ENCODE data around the gene GPR35.
A peak's percentile ranks its signal among the peaks of the same experiment; 100 is the strongest.

Gene GPR35

DNA sequence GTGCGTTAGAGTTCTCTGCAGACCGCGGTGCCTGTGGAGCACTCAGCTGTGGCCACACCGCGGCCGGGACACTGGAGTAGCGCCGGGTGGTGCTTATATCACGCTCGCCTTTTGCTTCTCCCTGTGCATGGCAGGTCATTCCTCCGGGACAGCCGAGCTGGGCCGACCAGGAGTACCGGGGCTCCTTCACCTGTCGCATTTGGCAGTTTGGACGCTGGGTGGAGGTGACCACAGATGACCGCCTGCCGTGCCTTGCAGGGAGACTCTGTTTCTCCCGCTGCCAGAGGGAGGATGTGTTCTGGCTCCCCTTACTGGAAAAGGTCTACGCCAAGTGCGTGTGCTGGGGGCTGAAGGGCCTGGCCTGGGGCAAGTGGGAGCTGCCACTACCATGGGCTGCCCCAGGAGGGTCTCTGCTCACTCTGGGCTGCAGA is 34.6 kb upstream of the GPR35 start:
- Histone ChIP-seq H3K4me1 (ENCODE audit: insufficient read depth, low read length) (peaks cover 23% of the 10 kb centered on the region), H3K27ac (ENCODE audit: low read depth, low read length) (no peak overlapping the region), H3K4me3 (ENCODE audit: low read depth in 1 of 2, low read length in 2 of 2) (no peak overlapping the region), H3K36me3 (ENCODE audit: insufficient read depth, low read length) (peaks cover 28% of the 10 kb centered on the region), H3K9ac (ENCODE audit: low read length) (no peak overlapping the region), H3K9me3 (ENCODE audit: low read length) (no peaks in the 10 kb centered on the region), H3K27me3 (ENCODE audit: control insufficient read depth in 1 of 2, insufficient read depth in 2 of 2, low read length in 2 of 2) (no peaks in the 10 kb centered on the region)

DNA sequence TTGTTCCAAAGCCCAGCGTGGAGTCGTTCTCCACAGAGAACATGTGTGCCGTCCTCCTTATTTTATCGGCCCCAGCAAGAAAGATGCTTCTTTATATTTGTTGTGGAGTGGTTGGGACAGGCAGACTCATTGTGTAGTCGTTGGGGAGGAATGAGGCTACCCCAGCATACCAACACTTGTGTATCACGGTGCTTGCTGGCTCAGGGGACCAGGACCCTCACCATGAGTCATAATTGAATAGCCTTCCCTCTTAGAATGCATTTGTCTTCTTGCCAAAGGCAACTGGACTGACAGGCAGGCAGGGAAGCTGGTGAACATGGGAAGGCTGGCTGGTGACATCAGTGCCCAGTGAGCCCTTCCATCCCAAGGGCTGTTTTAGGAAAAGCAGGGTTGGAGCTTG is 34.1 kb upstream of the GPR35 start:
- no peaks in the 10 kb centered on the region for H3K9me3 ChIP-seq (ENCODE audit: low read length)
- peaks cover 30% of the 10 kb centered on the region for H3K36me3 ChIP-seq (ENCODE audit: insufficient read depth, low read length)
- H3K27me3 ChIP-seq (ENCODE audit: control insufficient read depth in 1 of 2, insufficient read depth in 2 of 2, low read length in 2 of 2): no peaks in the 10 kb centered on the region
- H3K4me3 ChIP-seq (ENCODE audit: low read depth in 1 of 2, low read length in 2 of 2): no peak overlapping the region
- H3K9ac ChIP-seq (ENCODE audit: low read length): no peak overlapping the region
- no peak overlapping the region for H3K27ac ChIP-seq (ENCODE audit: low read depth, low read length)
- peaks cover 27% of the 10 kb centered on the region for H3K4me1 ChIP-seq (ENCODE audit: insufficient read depth, low read length)

DNA sequence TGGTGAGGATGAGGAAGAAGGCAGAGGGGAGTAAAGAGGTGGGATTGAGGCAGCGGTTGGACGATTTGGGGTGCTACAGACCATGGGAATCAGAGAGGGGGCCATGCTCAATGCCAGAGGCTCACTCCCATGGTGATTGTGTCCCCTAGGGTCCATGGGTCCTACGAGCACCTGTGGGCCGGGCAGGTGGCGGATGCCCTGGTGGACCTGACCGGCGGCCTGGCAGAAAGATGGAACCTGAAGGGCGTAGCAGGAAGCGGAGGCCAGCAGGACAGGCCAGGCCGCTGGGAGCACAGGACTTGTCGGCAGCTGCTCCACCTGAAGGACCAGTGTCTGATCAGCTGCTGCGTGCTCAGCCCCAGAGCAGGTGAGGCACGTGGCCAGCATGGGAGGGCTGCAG is 33.5 kb upstream of the GPR35 start:
- Histone ChIP-seq H3K9ac (ENCODE audit: low read length) (no peak overlapping the region), H3K27me3 (ENCODE audit: control insufficient read depth in 1 of 2, insufficient read depth in 2 of 2, low read length in 2 of 2) (no peaks in the 10 kb centered on the region), H3K27ac (ENCODE audit: low read depth, low read length) (no peak overlapping the region), H3K9me3 (ENCODE audit: low read length) (no peaks in the 10 kb centered on the region), H3K4me1 (ENCODE audit: insufficient read depth, low read length) (peaks cover 31% of the 10 kb centered on the region), H3K36me3 (ENCODE audit: insufficient read depth, low read length) (peaks cover 30% of the 10 kb centered on the region), H3K4me3 (ENCODE audit: low read depth in 1 of 2, low read length in 2 of 2) (no peak overlapping the region)

- no peak overlapping the region for H3K4me3 ChIP-seq (ENCODE audit: low read depth in 1 of 2, low read length in 2 of 2)
- peaks cover 31% of the 10 kb centered on the region for H3K36me3 ChIP-seq (ENCODE audit: insufficient read depth, low read length)
- H3K4me1 ChIP-seq (ENCODE audit: insufficient read depth, low read length): peaks cover 34% of the 10 kb centered on the region
- H3K27ac ChIP-seq (ENCODE audit: low read depth, low read length): no peak overlapping the region
- no peaks in the 10 kb centered on the region for H3K9me3 ChIP-seq (ENCODE audit: low read length)
- no peaks in the 10 kb centered on the region for H3K27me3 ChIP-seq (ENCODE audit: control insufficient read depth in 1 of 2, insufficient read depth in 2 of 2, low read length in 2 of 2)
- no peak overlapping the region for H3K9ac ChIP-seq (ENCODE audit: low read length)
These were observed 32.1 kb upstream of the GPR35 start for GRCh38 chr2:240593026-240593702.

DNA sequence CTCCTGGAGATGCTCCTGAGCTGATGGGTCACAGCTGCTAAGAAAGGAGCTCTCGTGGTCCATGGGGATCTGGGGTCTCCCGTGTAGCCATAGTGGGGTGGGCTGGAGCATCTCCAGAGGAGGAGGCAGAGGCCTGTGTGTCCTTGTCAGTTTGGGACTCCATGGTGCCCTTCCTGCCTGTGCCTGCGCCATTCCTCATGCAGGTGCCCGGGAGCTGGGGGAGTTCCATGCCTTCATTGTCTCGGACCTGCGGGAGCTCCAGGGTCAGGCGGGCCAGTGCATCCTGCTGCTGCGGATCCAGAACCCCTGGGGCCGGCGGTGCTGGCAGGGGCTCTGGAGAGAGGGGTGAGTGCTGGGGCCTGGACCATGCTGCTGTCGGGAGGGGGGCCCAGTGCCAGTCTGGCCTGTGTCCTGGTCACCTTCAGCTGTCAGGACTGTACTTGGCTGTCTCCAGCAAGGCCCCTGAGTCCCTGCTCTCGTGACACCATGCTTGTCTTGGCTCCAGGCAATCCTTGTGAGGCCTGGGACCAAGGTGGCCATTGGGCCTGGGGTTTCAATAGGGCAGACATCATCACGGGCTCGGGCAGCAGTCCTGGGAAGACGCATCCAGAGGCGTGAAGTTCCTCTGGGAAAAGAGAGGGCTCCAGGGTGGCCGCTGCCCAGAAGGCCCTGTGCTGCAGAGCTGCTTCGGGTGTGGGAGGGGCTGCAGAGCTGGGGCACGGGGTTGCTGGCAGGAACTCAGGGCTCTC is 31.4 kb upstream of the GPR35 start:
- peaks cover 34% of the 10 kb centered on the region for H3K36me3 ChIP-seq (ENCODE audit: insufficient read depth, low read length)
- H3K4me1 ChIP-seq (ENCODE audit: insufficient read depth, low read length): peaks cover 34% of the 10 kb centered on the region
- no peak overlapping the region for H3K27ac ChIP-seq (ENCODE audit: low read depth, low read length)

DNA sequence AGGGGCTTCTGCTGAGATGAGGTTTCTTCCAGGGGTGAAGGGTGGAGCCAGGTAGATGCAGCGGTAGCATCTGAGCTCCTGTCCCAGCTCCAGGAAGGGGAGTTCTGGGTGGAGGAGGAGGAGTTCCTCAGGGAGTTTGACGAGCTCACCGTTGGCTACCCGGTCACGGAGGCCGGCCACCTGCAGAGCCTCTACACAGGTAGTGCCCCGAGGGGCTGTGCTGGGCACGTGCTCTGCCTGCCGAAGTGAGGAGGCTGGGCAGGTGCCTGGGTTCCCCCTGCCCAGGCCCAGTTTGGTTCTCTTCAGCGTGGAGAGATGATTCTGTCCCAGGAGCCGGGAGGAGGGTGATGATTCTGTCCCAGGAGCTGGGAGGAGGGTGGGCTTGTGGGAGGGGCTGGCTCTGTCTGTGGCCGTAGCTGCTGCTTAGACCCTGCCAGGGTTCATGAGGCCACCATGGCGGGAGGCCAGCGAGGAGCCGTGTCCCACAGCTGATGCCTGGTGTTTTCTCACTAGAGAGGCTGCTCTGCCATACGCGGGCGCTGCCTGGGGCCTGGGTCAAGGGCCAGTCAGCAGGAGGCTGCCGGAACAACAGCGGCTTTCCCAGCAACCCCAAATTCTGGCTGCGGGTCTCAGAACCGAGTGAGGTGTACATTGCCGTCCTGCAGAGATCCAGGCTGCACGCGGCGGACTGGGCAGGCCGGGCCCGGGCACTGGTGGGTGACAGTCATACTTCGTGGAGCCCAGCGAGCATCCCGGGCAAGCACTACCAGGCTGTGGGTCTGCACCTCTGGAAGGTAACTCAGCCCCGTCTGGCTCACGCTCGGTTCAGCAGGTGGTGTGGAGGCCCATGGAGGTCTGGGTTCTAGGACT is 30.5 kb upstream of the GPR35 start:
- Histone ChIP-seq H3K27ac (ENCODE audit: low read depth, low read length) (no peak overlapping the region), H3K4me3 (ENCODE audit: low read depth in 1 of 2, low read length in 2 of 2) (no peak overlapping the region), H3K27me3 (ENCODE audit: control insufficient read depth in 1 of 2, insufficient read depth in 2 of 2, low read length in 2 of 2) (no peaks in the 10 kb centered on the region), H3K36me3 (ENCODE audit: insufficient read depth, low read length) (peaks cover 31% of the 10 kb centered on the region), H3K9ac (ENCODE audit: low read length) (no peak overlapping the region), H3K9me3 (ENCODE audit: low read length) (no peaks in the 10 kb centered on the region), H3K4me1 (ENCODE audit: insufficient read depth, low read length) (peaks cover 34% of the 10 kb centered on the region)

More for the DNA sequence above, 31.4 kb upstream of the GPR35 start:
- Histone ChIP-seq H3K9me3 (ENCODE audit: low read length) (no peaks in the 10 kb centered on the region), H3K27me3 (ENCODE audit: control insufficient read depth in 1 of 2, insufficient read depth in 2 of 2, low read length in 2 of 2) (no peaks in the 10 kb centered on the region), H3K4me3 (ENCODE audit: low read depth in 1 of 2, low read length in 2 of 2) (no peak overlapping the region), H3K9ac (ENCODE audit: low read length) (no peak overlapping the region)

DNA sequence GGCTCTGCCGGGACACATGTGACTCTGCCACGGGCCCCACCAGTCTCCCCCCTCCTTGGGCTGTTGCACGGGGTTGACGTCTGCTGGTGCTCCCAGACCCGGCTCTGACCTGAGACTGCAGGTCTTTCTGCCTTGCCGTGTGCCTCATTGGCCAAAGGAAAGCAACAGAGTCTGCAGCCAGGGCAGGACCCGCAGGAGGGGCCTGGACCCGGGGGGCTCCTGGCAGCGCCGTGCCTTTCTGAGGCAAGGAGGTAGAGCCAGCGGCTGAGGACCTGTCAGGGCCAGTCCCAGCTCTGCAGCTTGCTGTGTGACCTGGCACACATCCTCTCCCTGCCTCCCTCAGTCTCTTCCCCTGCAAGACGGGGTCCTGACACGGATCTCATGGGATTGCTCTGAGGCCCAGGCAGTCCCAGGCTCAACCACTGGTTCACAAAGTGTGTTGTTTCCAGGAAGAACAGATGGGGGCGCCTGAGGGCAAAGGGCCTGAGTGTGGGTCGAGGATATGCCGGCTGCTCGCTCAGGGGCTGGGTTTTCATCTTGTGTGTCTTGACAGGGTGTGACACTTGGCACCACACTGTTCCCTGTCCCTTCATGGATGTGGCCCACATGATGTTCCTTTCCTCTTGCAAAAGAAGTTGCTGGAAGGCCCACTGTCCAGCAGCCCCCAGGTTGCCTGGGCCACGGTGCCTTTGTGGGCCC is 29.8 kb upstream of the GPR35 start:
- Histone ChIP-seq H3K4me1 (ENCODE audit: insufficient read depth, low read length) (peaks cover 34% of the 10 kb centered on the region), H3K4me3 (ENCODE audit: low read depth in 1 of 2, low read length in 2 of 2) (no peak overlapping the region), H3K9me3 (ENCODE audit: low read length) (no peaks in the 10 kb centered on the region), H3K27ac (ENCODE audit: low read depth, low read length) (no peak overlapping the region), H3K36me3 (ENCODE audit: insufficient read depth, low read length) (peaks cover 27% of the 10 kb centered on the region), H3K27me3 (ENCODE audit: control insufficient read depth in 1 of 2, insufficient read depth in 2 of 2, low read length in 2 of 2) (no peaks in the 10 kb centered on the region), H3K9ac (ENCODE audit: low read length) (no peak overlapping the region)

GRCh38 chr2:240596080-240596460 is 29.2 kb upstream of the GPR35 start:
- Histone ChIP-seq H3K4me1 (ENCODE audit: insufficient read depth, low read length) (peaks cover 34% of the 10 kb centered on the region), H3K27me3 (ENCODE audit: control insufficient read depth in 1 of 2, insufficient read depth in 2 of 2, low read length in 2 of 2) (no peaks in the 10 kb centered on the region), H3K36me3 (ENCODE audit: insufficient read depth, low read length) (peaks cover 22% of the 10 kb centered on the region), H3K27ac (ENCODE audit: low read depth, low read length) (no peak overlapping the region), H3K9ac (ENCODE audit: low read length) (no peak overlapping the region), H3K4me3 (ENCODE audit: low read depth in 1 of 2, low read length in 2 of 2) (no peak overlapping the region), H3K9me3 (ENCODE audit: low read length) (no peaks in the 10 kb centered on the region)

- Histone ChIP-seq H3K9me3 (ENCODE audit: low read length) (no peaks in the 10 kb centered on the region), H3K4me1 (ENCODE audit: insufficient read depth, low read length) (peaks cover 34% of the 10 kb centered on the region), H3K27me3 (ENCODE audit: control insufficient read depth in 1 of 2, insufficient read depth in 2 of 2, low read length in 2 of 2) (no peaks in the 10 kb centered on the region), H3K9ac (ENCODE audit: low read length) (no peak overlapping the region), H3K27ac (ENCODE audit: low read depth, low read length) (peak overlapping the region; percentile 49), H3K4me3 (ENCODE audit: low read depth in 1 of 2, low read length in 2 of 2) (no peak overlapping the region), H3K36me3 (ENCODE audit: insufficient read depth, low read length) (peaks cover 17% of the 10 kb centered on the region)
These were observed 28.8 kb upstream of the GPR35 start for GRCh38 chr2:240596491-240596931.

DNA sequence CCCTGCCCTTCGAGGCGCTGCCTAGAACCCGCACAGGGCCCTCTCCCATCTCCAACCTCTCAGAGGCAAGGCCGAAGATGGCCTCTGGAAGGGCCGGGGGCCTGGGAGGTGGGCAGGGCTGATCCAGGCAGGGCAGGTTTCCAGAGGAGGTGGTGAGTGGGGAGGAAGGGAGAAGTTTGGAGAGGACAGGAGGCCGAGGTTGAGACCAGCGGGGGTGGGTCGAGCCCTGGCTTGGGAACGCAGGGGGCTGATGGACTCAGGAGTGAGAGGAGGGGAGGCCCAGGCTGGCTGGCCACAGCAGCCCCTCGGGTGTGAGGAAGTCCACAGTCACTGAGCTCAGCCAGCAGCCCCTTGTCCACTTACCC is 28.2 kb upstream of the GPR35 start:
- H3K27me3 ChIP-seq (ENCODE audit: control insufficient read depth in 1 of 2, insufficient read depth in 2 of 2, low read length in 2 of 2): no peaks in the 10 kb centered on the region
- no peak overlapping the region for H3K9ac ChIP-seq (ENCODE audit: low read length)
- peak overlapping the region; percentile 49 for H3K27ac ChIP-seq (ENCODE audit: low read depth, low read length)
- no peaks in the 10 kb centered on the region for H3K9me3 ChIP-seq (ENCODE audit: low read length)
- H3K36me3 ChIP-seq (ENCODE audit: insufficient read depth, low read length): peaks cover 16% of the 10 kb centered on the region
- no peak overlapping the region for H3K4me3 ChIP-seq (ENCODE audit: low read depth in 1 of 2, low read length in 2 of 2)
- H3K4me1 ChIP-seq (ENCODE audit: insufficient read depth, low read length): peaks cover 34% of the 10 kb centered on the region

Measured in muscle layer of colon (tissue), 2 donors.